Mesenchymal stem cell (in vitro differentiated cells and primary cell): ENCODE data around the gene ARHGAP15.

Source experiments
- DNase-seq: peaks from one replicate; pipeline ENCODE4 v3.0.0-alpha.2; 2013
- H2AFZ ChIP-seq: one replicate; pipeline ENCODE4 v1.6.1; 2013; ENCODE audit warnings: low read depth, mild to moderate bottlenecking, control low read depth, inconsistent platforms, low read length, moderate library complexity
- H2AK5ac ChIP-seq: 2 replicates; pipeline ENCODE4 v1.6.1; 2013; ENCODE audit warnings: low read length, moderate library complexity, mild to moderate bottlenecking, inconsistent platforms; ENCODE audit not compliant: severe bottlenecking
- H2BK120ac ChIP-seq: one replicate; pipeline ENCODE4 v1.6.1; 2013; ENCODE audit warnings: low read depth, mild to moderate bottlenecking, inconsistent platforms, low read length, moderate library complexity
- H2BK12ac ChIP-seq, 2 experiments: one replicate each; pipeline ENCODE4 v1.6.1; 2013; ENCODE audit warnings: inconsistent platforms in 2 of 2, low read length in 2 of 2, mild to moderate bottlenecking in 2 of 2, moderate library complexity in 2 of 2, control low read depth in 1 of 2
- H2BK15ac ChIP-seq: one replicate; pipeline ENCODE4 v1.6.1; 2013; ENCODE audit warnings: mild to moderate bottlenecking, low read depth, inconsistent platforms; ENCODE audit not compliant: poor library complexity, severe bottlenecking
- H2BK5ac ChIP-seq: 2 replicates; pipeline ENCODE4 v1.6.1; 2013; ENCODE audit warnings: low read depth, mild to moderate bottlenecking, low read length, control low read depth, inconsistent platforms; ENCODE audit not compliant: poor library complexity, severe bottlenecking
- H3K14ac ChIP-seq, 2 experiments: one replicate each; pipeline ENCODE4 v1.6.1; 2013; ENCODE audit warnings: inconsistent platforms in 2 of 2, low read length in 2 of 2, control low read depth in 1 of 2, mild to moderate bottlenecking in 1 of 2, moderate library complexity in 1 of 2
- H3K18ac ChIP-seq, 2 experiments: one replicate each; pipeline ENCODE4 v1.6.1; 2013; ENCODE audit warnings: inconsistent platforms in 2 of 2, low read length in 2 of 2, control low read depth in 1 of 2, low read depth in 1 of 2, mild to moderate bottlenecking in 1 of 2
- H3K23ac ChIP-seq, 2 experiments: one replicate each; pipeline ENCODE4 v1.6.1; 2013; ENCODE audit warnings: inconsistent platforms in 2 of 2, low read length in 2 of 2, mild to moderate bottlenecking in 2 of 2, moderate library complexity in 2 of 2, control low read depth in 1 of 2
- H3K27ac ChIP-seq: 2 replicates; pipeline ENCODE4 v1.5.1; 2013; ENCODE audit warnings: mild to moderate bottlenecking, moderate library complexity, low read length, control low read depth, inconsistent platforms; ENCODE audit not compliant: poor library complexity, severe bottlenecking
- H3K27me3 ChIP-seq, 2 experiments: 2 replicates each; pipeline versions ENCODE4 v1.6.1 to v1.7.0; 2013; ENCODE audit warnings: low read length in 2 of 2, mild to moderate bottlenecking in 2 of 2, moderate library complexity in 2 of 2, control low read depth in 1 of 2, inconsistent platforms in 1 of 2; ENCODE audit not compliant: control insufficient read depth in 1 of 2, insufficient read depth in 1 of 2
- H3K36me3 ChIP-seq, 2 experiments: 2 replicates each; pipeline versions ENCODE4 v1.6.1 to v1.7.0; 2013; ENCODE audit warnings: low read length in 2 of 2, control low read depth in 1 of 2, inconsistent platforms in 1 of 2, low read depth in 1 of 2, mild to moderate bottlenecking in 1 of 2; ENCODE audit not compliant: insufficient read depth in 2 of 2, control insufficient read depth in 1 of 2
- H3K4ac ChIP-seq, 2 experiments: one replicate each; pipeline ENCODE4 v1.6.1; 2013; ENCODE audit warnings: inconsistent platforms in 2 of 2, low read length in 2 of 2, mild to moderate bottlenecking in 2 of 2, moderate library complexity in 2 of 2, control low read depth in 1 of 2, low read depth in 1 of 2
- H3K4me1 ChIP-seq: 2 replicates; pipeline ENCODE4 v1.6.1; 2013; ENCODE audit warnings: low read depth, low read length, control low read depth; ENCODE audit not compliant: control insufficient read depth, insufficient read depth
- H3K4me2 ChIP-seq: 2 replicates; pipeline ENCODE4 v1.6.1; 2013; ENCODE audit warnings: low read length, mild to moderate bottlenecking, inconsistent platforms; ENCODE audit not compliant: poor library complexity, severe bottlenecking
- H3K4me3 ChIP-seq, 2 experiments: 2 replicates each; pipeline versions ENCODE4 v1.5.1 to v1.7.0; 2013; ENCODE audit warnings: low read length in 2 of 2, mild to moderate bottlenecking in 2 of 2, control low read depth in 1 of 2, low read depth in 1 of 2; ENCODE audit not compliant: insufficient read depth in 1 of 2
- H3K79me1 ChIP-seq: replicated peaks from 2 replicates; pipeline ENCODE4 v1.6.1; 2013; ENCODE audit warnings: mild to moderate bottlenecking, control low read depth, low read length, inconsistent platforms; ENCODE audit not compliant: poor library complexity, severe bottlenecking
- H3K9ac ChIP-seq: 2 replicates; pipeline ENCODE4 v1.7.0; 2013; ENCODE audit warnings: mild to moderate bottlenecking, low read length, moderate library complexity
- H3K9me3 ChIP-seq: 2 replicates; pipeline ENCODE4 v1.7.0; 2013; ENCODE audit warnings: mild to moderate bottlenecking, low read length; ENCODE audit not compliant: control insufficient read depth
- H4K8ac ChIP-seq: one replicate; pipeline ENCODE4 v1.6.1; 2013; ENCODE audit warnings: inconsistent platforms, mild to moderate bottlenecking, low read length, moderate library complexity
- H4K91ac ChIP-seq: one replicate; pipeline ENCODE4 v1.6.1; 2013; ENCODE audit warnings: mild to moderate bottlenecking, low read length, inconsistent platforms
- WGBS: methylation state at CpG from one replicate; pipeline ENCODE4 v1.1.7; 2013; ENCODE audit warnings: mixed read lengths; 5-methylcytosine and 5-hydroxymethylcytosine counted together

The ARHGAP15 gene

GRCh38 chr2:143341478-143341877 is 212.3 kb downstream of the ARHGAP15 start:
- Histone ChIP-seq H3K36me3 (no peaks in the 10 kb centered on the region), H2AFZ (no peak overlapping the region), H3K4me3 (no peak overlapping the region), H2BK12ac (no peak overlapping the region), H3K18ac (no peak overlapping the region), H2AK5ac (no peak overlapping the region), H3K9me3 (no peaks in the 10 kb centered on the region), H3K4me1 (peaks cover 2% of the 10 kb centered on the region), H3K23ac (no peak overlapping the region), H2BK120ac (no peak overlapping the region), H3K14ac (no peak overlapping the region), H3K79me1 (no peaks in the 10 kb centered on the region), H2BK15ac (no peak overlapping the region), H3K4ac (no peak overlapping the region), H2BK5ac (no peak overlapping the region), H4K91ac (no peak overlapping the region), H4K8ac (no peak overlapping the region), H3K4me2 (no peak overlapping the region), H3K9ac (no peak overlapping the region), H3K27me3 (no peaks in the 10 kb centered on the region), H3K27ac (no peak overlapping the region)
- DNase-seq, result no peak
- WGBS, result 96% methylated on average over 2 of the region's 2 CpGs

GRCh38 chr2:143344780-143345179 is 215.6 kb downstream of the ARHGAP15 start:
- Histone ChIP-seq H4K8ac (no peak overlapping the region), H3K18ac (no peak overlapping the region), H2BK15ac (no peak overlapping the region), H3K9ac (no peak overlapping the region), H3K27me3 (no peaks in the 10 kb centered on the region), H3K23ac (no peak overlapping the region), H3K27ac (no peak overlapping the region), H4K91ac (no peak overlapping the region), H2BK120ac (no peak overlapping the region), H3K14ac (no peak overlapping the region), H3K36me3 (no peaks in the 10 kb centered on the region), H2BK12ac (no peak overlapping the region), H2AFZ (no peak overlapping the region), H2AK5ac (no peak overlapping the region), H2BK5ac (no peak overlapping the region), H3K9me3 (no peaks in the 10 kb centered on the region), H3K4ac (no peak overlapping the region), H3K4me1 (peaks cover 2% of the 10 kb centered on the region), H3K4me3 (no peak overlapping the region), H3K79me1 (no peaks in the 10 kb centered on the region), H3K4me2 (no peak overlapping the region)
- WGBS, result 98% methylated on average over 2 of the region's 2 CpGs
- DNase-seq, result no peak

DNA sequence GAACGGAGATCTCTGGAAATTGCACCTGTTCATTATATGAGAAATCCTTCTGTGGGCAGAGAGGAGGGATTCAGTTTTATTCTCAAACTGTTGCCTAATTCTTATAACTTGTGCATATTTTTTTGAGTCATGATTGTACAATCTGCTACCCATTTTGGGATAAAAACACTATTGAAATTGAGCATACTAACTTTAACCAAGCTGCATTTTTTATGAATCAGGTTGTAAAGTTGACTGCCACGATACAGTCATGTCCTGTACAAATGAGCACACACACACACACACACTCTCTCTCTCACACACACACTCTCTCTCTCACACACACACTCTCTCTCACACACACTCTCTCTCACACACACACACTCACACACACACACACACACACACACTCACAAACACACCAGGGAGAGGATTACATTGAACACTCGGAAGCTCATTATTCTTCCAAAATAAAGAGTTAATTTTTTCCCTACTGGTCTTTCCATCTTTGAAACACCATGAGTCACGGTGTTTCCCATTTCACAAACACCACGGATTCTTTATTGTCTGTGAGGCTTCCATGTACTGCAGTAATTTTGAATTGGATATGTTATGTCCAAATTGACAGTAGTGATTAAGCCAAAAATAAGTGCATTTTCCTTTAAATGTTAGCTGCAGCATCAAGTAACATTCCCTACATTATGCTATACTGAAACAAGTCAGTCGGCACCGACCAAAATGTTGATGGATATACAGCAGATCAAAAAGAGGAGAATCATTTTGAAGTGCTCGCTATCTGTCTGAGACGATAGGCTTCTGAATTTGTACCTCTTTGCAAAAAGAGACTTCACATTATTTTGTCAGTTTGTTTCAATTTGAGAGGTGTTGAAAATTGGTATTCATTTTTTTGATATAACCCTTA is 216.9 kb downstream of the ARHGAP15 start:
- DNase-seq, result no peak
- Histone ChIP-seq H2BK5ac (no peak overlapping the region), H2AK5ac (no peak overlapping the region), H3K36me3 (no peaks in the 10 kb centered on the region), H2AFZ (no peak overlapping the region), H2BK15ac (no peak overlapping the region), H4K8ac (no peak overlapping the region), H4K91ac (no peak overlapping the region), H2BK12ac (no peak overlapping the region), H3K23ac (no peak overlapping the region), H3K9ac (no peak overlapping the region), H3K27ac (no peak overlapping the region), H3K9me3 (no peaks in the 10 kb centered on the region), H3K4me3 (no peak overlapping the region), H3K14ac (no peak overlapping the region), H3K27me3 (no peaks in the 10 kb centered on the region), H3K4me2 (no peak overlapping the region), H3K4ac (no peak overlapping the region), H3K18ac (no peak overlapping the region), H2BK120ac (no peak overlapping the region), H3K79me1 (no peaks in the 10 kb centered on the region), H3K4me1 (peaks cover 2% of the 10 kb centered on the region)
- WGBS, result 90% methylated on average over 7 of the region's 9 CpGs

DNA sequence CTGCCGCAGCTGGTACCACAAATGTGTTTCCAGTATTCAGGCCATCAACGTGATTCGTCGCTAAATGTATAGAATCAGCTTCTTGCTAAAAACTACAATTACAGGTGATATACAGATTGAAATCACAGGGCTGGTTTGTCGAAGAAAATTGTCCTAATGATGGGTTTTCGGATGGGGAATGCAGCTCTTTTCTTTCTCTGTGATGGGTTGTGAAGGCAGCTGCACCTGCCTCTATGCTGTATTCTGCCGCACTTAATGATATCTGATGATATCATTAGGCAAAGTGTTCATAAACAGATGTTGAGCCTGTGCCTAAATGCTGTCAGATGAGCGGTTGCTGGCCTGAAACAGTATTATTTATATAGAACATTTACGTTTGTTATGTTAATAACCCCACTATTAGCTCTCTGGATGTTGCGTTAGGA is 218.1 kb downstream of the ARHGAP15 start:
- Histone ChIP-seq H3K4ac (no peak overlapping the region), H4K8ac (no peak overlapping the region), H2BK12ac (no peak overlapping the region), H3K9me3 (no peaks in the 10 kb centered on the region), H2AFZ (no peak overlapping the region), H3K9ac (no peak overlapping the region), H3K27me3 (no peaks in the 10 kb centered on the region), H3K4me1 (peaks cover 2% of the 10 kb centered on the region), H2BK15ac (no peak overlapping the region), H3K4me3 (no peak overlapping the region), H2BK120ac (no peak overlapping the region), H3K27ac (no peak overlapping the region), H3K23ac (no peak overlapping the region), H3K36me3 (no peaks in the 10 kb centered on the region), H2BK5ac (no peak overlapping the region), H3K18ac (no peak overlapping the region), H3K4me2 (no peak overlapping the region), H3K79me1 (no peaks in the 10 kb centered on the region), H4K91ac (no peak overlapping the region), H3K14ac (no peak overlapping the region), H2AK5ac (no peak overlapping the region)
- 82% methylated on average over 3 of the region's 10 CpGs for WGBS
- no peak for DNase-seq
